Fibroblast of lung (primary cell): Measurements from ENCODE around the gene ABLIM3.

Source experiments
- EZH2 ChIP-seq: IDR thresholded peaks from 2 replicates; pipeline ENCODE4 v1.5.1; 2012; ENCODE audit warnings: low read length, control low read depth, mild to moderate bottlenecking; ENCODE audit errors: missing control alignments
- TF ChIP-seq, protein P1 (sequence below), 2 donors: IDR thresholded peaks in 1 of 2; conservative IDR thresholded peaks in 1 of 2; 1 replicate in 1 of 2; 2 replicates in 1 of 2; pipeline ENCODE4 v1.5.1; 2011 to 2012; ENCODE audit warnings: low read length in 2 of 2, control low read depth in 1 of 2, inconsistent platforms in 1 of 2, low read depth in 1 of 2, mild to moderate bottlenecking in 1 of 2

DNA sequence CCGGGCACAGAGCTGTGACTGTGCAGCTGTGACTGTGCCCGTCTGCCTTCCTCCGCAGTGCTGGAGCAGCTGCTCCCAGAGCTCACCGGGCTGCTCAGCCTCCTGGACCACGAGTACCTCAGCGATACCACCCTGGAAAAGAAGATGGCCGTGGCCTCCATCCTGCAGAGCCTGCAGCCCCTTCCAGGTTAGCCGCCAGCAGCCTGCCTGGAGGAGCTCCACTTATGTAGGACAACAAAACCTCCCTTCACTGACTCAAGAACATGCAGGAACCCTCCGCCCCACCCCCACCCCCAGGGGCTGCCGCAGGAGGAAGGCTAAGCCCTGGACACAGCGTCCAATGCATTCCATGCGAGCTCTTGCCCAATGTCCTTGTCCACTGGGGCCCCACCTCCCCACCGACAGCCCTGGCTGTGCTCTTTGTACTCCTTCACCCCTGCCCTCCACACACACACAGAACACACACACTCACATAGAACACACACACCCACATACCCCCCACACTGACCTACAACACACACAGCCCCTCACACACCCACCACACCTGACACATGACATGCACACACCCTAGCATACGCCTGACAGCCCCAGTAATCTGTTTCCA, 158.3 kb downstream of the ABLIM3 start:
- TF ChIP-seq, protein P1, sequence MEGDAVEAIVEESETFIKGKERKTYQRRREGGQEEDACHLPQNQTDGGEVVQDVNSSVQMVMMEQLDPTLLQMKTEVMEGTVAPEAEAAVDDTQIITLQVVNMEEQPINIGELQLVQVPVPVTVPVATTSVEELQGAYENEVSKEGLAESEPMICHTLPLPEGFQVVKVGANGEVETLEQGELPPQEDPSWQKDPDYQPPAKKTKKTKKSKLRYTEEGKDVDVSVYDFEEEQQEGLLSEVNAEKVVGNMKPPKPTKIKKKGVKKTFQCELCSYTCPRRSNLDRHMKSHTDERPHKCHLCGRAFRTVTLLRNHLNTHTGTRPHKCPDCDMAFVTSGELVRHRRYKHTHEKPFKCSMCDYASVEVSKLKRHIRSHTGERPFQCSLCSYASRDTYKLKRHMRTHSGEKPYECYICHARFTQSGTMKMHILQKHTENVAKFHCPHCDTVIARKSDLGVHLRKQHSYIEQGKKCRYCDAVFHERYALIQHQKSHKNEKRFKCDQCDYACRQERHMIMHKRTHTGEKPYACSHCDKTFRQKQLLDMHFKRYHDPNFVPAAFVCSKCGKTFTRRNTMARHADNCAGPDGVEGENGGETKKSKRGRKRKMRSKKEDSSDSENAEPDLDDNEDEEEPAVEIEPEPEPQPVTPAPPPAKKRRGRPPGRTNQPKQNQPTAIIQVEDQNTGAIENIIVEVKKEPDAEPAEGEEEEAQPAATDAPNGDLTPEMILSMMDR (conservative IDR thresholded peaks at IDR 0.05 in 1 of 2, IDR thresholded peaks at IDR 0.05 in 1 of 2; ENCODE audit: low read depth in 1 of 2, low read length in 2 of 2) = no peak
- TF ChIP-seq EZH2 = no peak
